CD1c-positive myeloid dendritic cell (primary cell): Measurements from ENCODE around the gene TMEM150B.
A peak's percentile ranks its signal among the peaks of the same experiment; 100 is the strongest.
"Not testable (repeated sequence)": the region's sequence is repeated elsewhere in the genome, so short reads cannot be mapped to it uniquely, and the experiment has no call there.

Experiments
- DNase-seq: peaks from one replicate; pipeline ENCODE4 v3.0.0-alpha.2; 2016; ENCODE audit errors: extremely low spot score

TMEM150B gene

DNA sequence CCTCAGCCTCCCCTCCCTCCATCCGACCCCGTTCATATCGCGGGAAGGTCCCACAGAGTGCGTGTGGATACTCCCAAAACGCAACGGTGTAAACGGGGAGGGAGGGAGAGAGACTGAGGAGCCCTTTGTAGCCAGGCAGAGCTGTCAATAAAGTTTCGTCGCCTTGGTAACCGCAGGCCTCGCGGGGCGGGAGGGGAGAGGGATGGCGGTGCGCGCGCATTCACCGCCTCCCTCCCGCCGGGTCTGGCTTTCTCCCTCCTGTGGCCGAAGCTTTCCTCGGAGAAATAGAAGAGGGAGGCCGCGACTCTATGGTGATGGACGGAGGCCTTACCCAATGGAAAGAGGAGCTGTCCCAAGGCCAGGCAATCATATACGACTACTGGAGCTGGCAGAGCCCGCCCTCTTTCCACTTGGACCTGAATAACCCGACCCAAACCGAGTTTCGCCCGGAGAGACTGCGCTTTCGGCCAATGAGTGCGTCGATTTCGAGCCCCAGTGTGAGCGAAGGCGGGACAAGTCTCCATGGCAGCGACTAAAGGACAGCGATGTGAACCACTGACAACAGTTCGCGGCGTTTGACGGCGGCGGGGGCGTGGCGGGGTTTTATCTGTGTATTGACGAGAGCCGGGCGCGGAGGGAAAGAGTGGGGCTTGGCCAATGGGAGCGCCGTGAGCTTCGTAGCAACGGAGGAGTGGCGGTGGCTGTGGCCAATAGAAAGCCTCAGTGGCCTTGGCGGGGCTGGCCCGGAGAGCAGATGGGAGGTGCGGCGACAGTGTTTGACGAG, 14.2 kb upstream of the TMEM150B start, which contains the start of gene KMT5C:
Gene KMT5C, plus strand, starts transcription at position 772 of the 784 bp plus-strand sequence. CDS start 2,061 bp downstream, outside the sequence.
- DNase-seq = peak; percentile 100

DNA sequence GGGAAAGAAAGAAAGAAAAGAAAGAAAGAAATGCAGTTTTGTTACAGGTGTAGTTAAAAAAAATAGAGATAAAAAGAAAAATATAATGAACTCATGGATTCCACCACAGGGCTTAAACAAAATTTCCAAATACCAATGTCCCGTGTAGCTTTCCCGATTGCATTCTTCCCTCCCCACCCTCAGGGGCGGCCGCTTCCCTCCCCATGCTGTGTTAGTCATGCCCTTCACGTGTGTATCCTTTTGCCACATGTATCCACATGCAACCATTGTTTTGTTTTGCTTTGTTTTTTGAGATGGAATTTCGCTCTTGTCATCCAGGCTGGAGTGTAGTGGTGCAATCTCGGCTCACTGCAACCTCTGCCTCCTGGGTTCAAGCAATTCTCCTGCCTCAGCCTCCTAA, 11.0 kb upstream of the TMEM150B start:
- DNase-seq = no peak

DNA sequence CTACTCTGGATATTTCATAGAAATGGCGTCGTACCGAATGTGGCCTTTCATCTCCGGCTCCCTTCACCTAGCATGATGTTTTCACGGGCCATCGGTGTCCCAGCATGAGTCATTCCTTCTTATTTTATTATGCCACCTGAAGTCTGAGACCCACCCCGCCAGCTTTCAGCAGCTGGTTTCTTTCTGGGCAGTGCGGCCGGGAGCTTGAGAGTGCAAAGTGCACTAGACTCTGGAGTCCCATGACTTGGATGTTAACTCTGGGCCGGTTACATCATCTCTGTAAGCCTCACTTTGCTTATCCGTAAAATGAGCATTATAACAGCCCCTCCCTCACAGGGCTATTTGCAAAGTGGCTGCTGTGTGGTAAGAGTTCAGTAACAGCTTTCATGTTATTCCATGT, 8.7 kb upstream of the TMEM150B start:
- DNase-seq = no peak

DNA sequence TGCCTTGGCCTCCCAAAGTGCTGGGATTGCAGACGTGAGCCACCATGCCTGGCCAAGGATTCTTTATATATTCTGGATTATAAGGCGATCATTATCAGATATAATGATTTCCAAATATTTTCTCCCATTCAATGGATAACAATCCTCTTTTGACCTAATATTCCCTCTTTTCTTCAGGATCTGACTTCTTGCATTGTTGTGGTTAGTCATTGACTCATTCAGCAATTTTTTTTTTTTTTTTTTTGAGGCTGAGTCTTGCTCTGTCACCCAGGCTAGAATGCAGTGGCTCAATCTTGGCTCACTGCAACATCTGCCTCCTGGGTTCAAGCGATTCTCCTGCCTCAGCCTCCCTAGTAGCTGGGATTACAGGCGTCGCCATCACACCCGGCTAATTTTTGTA, 4.7 kb upstream of the TMEM150B start:
- DNase-seq = not testable (repeated sequence)

DNA sequence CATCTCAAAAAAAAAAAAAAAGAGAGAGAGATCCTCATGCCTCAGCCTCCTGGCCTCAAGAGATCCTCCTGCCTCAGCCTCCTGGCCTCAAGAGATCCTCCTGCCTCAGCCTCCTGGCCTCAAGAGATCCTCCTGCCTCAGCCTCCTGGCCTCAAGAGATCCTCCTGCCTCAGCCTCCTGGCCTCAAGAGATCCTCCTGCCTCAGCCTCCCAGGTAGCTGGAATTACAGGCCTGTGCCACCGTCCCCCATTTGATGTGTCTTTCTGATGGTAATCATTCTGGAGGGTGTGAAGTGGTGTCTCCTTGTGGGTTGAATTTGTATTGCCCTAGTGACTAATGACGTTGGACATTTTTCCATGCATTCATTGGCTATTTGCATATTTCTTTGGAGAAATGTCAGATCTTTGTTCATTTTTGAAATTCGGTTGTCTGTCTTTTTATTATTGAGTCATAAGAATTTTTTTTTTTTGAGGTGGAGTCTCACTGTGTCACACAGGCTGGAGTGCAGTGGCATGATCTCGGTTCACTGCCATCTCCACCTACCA, 3.7 kb upstream of the TMEM150B start:
- DNase-seq = peak; percentile 48

DNA sequence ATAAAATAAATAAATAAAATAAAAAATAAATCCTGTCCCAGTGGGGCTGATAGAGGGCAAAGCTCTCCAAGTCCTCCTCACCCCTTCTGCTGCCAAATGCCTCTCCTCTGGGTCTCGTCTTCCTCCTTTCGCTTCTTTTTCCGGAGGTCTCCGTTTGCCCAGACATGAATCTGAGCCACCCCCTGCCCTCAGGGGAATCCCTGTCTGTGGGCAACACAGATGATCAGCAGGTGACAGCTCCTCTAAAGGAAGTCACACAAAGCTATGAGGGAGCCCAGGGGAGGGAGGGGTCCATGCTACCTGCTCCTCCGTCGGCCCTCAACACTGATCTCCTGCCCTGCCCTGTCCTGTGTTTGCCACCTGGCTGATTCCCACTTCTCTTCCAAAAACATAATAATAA, 479 bp downstream of the TMEM150B start:
- peak; percentile 25 for DNase-seq

DNA sequence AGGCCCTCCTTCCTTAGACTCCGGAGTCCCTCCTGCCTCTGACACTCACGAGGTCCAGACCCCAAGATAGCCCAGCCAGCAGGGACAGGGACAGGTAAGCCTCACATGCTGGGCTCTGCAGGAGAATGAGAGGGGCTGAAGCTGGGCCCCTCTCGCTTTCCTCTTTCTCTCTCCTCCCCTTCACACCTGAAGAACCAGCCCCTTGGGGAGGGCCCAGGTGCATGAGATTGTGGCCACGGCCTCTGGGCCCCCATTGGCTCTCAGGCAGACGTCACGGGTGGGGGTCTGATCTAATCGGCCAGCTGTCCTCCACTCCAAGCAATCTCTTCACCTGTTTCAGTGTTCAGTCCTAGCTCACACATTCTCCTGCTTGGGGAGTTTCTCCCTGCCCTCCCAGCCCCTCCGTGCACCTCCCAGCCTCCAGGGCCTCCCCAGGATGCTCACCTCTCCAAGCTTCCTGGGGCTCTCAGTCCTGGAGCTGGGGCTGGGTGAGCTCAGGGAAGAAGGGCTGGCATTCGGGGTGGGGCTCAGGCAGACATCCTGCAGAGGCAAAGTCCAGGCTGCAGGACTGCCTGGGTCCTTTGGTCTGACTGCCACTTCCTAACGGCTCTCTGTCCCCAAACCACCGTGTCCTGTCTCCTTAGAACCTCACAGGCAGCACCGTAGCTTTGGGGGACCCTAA, 2.8 kb downstream of the TMEM150B start:
- DNase-seq = no peak

DNA sequence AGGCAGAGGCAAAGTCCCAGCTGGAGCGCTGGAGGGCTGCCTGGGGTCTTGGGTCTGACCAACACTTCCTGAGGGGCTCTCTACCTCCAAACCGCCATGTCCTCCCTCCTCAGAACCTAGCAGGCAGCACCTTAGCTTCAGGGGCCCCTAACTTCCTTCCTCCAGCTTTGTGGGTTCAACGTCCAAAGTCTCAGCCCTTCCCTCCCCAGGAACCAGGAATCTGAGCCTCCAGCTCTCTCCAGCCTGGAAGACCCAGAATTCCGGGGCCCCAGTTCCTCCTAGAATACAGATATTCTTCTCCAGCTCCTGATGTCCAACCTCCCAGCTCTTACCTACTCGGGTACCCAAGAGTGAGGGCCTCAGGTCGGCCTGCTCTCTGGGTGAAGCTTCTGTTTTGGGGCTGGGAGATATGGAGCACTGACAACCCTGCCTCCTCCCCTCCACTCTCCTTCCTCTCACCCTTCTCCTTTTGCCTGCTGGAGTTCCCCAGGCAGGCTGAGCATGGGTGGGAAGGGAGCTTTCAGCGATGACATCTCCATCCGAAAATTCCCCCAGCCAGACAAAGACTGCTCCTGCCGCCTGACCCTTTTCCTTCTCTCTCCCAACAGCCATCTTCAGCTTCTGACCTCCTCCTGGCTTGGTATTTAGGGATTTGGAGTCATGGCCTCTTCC, 3.5 kb downstream of the TMEM150B start:
- DNase-seq = peak; percentile 37

DNA sequence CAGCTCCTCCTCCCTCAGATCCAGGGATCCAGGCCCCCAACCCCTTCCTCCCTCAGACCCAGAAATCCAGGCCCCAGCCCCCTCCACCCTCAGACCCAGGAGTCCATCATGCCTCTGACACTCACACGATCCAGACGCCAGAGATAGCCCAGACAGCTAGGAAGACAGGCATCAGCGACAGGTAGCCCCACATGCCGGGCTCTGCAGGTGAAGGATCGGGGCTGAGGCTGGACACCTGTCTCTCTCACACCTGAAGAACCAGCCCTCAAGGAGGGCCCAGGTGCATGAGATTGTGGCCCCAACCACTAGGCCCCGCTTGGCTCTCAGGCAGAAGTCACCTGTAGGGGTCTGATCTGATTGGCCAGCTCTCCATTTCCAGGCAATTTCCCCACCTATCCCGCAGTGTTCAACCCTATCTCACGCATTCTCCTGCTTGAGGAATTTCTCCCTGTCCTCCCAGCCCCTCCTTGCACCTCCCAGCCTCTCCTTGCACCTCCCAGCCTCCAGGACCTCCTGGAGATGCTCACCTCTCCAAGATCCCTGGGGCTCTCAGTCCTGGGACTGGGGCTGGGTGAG, 4.2 kb downstream of the TMEM150B start:
- DNase-seq = no peak

DNA sequence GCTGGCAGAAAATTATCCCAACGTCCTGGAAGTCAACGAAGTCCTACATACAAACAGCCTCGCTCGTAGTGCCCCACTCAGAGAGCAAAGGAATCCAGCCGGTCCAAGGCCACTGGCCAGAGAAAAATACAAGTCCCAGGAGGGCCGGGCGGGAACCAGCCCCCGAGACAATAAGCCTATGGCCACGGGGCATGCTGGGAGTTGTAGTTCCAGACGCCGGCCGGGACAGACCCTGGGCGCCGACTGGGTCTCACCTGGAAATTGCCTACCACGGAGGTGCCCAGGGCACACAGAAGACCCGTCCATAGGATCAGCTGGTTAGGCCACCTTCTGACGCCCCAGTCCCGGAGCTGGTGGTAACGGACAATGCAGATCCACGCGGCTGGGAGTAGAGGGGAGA, 5.4 kb downstream of the TMEM150B start:
- no peak for DNase-seq

DNA sequence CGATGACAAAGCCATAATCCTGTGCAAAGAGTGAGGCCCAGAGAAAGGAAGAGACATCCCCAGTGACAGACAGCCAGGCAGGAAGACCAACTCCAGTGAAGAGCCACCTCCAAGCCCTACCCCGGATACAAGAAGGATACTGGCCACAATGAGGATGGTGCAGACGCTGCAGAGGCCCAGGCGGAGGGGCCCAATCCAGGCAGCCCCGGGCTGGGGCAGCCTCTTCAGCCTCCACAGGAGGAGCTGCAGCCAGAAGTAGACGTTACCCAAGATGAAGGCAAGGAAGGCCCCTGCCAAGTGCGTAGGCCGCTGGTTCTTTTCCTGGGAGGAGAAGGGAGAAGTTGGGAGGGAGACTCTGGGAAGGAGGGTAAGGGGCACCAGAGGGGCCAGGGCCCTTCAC, 8.5 kb downstream of the TMEM150B start:
- no peak for DNase-seq

DNA sequence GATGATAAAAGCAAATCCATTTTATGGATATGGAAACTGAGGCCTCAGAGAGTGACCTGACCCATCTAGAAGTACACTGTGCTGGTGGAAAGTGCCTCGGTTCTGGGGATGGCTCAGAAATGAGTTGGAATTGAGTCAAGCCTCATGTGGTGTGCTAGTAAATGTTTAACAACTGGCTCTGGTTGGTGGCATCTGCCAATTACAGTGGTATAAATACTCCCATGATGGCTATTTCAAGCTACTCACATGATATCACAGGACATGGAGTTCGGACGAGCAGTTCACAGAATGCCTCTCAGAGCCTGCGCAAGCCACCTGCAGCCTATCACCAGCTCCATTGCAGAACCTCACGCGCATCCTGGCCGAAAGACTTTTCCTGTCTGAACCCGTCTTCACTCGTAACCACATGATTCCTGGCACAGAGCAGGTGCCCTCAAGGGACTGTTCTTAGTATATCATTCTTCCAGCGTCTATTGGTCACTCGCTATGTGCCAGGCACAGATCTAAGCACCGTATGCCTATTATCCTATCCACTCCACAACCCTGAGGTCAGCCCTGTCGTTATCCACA, 9.1 kb downstream of the TMEM150B start:
- no peak for DNase-seq

DNA sequence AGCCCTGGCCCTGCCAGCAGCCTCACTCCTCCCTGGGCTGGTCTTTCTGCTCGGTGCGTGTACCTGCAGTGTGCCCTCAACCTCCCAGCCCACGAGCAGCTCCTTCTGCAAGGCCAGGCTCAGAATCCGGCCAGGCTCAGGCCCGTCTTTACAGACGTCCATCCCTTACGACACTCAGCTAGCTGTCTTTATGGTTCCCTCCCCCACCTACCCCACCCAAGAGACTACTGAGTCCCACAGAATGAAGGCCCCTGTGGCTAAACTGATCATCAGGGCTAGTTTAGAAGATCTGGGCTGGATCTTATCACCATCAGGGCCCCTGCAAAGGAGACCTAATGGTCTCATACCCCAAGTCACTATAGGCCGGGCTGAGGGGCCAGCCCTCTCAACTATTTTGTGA, 10.7 kb downstream of the TMEM150B start:
- DNase-seq = no peak

DNA sequence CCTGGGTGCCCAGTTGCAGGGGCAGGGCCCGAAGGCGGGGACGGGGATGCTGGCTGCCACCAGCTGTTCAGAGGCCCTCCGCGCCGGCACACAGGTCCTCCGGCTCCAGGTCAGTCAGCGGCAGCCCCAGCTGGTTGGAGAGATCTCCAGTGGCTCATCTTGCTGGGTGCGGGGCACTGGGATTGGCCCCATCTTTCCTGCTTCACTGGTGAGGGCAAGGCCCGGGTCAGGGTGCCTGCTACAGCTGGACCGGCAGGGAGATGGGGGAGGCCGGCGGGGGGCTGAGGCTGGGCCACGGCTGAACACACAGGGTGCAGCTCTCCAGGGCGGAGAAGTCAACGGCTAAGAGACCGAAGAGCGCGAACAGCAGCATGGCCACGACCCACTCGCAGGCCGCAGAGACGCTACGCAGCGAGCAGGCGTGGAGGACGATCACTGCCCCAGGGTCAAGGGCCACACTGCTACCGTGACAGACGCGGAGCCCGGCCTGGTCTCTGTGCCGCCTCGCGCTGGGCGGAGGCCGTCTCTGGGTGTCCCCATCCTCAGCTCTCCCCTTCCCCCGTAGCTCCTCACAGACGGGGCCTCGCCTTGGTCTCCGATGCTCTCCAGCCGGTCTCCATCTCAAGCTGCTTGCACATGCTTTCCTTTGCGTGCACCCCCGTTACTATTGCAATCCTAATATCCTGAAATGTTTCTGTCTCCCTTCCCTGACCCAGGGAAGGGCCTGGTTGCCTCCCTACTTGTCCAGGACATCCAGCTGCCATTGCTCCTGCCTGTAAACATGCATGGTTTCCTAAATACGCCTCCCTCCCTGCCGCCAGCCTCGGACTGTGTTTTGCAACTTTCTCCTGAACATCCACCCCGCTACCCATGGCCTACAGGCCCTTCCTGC, 12.3 kb downstream of the TMEM150B start:
- DNase-seq = no peak

DNA sequence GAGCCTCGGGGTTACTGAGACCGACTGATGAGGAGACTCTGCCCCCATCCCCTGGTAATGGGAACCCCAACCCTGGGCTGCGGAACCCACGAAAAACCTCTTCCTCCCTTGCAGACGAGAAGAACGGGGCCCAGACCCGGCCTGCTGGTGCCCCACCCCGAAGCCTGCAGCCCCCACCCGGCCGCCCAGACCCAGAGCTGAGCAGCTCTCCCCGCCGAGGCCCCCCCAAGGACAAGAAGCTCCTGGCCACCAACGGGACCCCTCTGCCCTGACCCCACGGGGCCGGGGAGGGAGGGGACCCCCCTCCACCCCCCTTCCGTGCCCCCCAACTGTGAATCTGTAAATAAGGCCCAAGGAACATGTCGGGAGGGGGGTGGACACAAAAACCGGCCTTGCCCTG, 13.3 kb downstream of the TMEM150B start:
- no peak for DNase-seq

DNA sequence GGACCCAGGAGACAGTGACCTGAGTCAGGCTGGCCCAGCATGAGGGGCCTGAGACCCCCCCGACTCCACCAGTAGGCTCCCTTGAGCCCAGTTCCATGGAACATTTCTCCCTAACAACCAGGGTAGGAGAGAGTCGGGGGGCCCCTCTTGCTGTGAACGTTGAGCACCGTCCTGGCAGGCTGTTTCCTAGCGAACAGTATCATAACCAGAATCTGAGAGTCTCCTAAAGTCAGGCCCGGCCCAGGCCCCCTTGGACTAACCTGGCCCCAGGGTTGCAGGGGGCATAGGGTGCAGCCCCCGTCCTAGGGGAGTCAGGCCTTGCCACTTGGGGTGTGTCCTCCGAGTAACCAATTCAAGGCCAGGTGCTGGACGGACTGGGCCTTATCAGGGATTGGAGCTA, 13.7 kb downstream of the TMEM150B start:
- DNase-seq = no peak

DNA sequence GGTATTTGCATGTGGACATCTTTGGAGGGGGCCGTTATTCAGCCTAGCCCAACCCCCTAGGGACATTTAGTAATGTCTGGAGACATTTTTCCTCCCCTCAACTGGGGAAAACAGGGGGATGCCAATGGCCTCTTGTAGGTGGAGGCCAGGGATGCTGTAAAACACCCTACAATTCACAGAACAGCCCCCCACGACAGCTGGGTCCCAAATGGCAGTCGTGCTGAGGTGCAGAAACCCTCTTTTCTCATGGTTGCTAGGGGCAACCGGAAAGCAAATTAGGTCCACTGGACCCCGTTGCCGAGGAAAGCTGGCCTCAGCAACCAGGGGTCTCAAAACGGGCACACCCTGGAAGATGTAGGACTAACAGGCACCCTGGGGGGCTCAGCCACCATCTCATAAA, 14.6 kb downstream of the TMEM150B start:
- DNase-seq = no peak

DNA sequence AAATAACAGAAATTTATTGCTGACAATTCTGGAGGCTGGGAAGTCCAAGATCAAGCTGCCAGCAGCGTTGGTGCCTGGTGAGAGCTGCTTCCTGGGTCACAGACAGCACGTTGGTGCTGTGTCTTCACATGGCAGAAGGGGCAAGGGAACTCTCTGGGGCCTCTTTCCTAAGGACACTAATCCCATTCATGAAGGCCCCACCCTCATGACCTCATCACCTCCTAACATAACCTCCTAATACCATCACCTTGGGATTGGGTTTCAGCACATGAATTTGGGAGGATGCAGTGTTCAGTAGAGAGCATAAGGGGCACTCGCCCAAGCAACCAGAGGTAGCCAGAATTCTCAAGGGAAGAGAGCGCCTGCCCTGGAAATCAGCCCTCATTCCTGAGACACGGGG, 15.7 kb downstream of the TMEM150B start:
- DNase-seq = no peak

DNA sequence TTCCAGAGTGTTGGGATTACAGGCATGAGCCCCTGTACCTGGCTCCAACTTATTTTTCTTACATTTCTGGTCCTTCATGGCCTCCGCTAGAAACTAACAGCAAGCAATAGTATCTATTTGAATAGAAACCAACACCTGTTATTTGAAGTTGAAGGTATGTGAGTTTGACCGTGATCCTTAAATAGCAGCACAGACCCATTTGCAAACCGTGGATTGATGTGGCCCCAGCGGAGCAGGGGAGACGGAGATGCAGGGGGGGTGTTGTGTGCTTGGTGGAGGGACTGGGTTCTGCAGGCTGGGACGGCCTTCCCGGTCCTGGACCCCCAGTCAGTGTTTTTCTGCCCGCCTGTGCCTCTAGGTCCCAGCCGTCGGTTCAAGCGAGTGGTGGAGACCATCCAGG, 16.9 kb downstream of the TMEM150B start:
- DNase-seq = no peak

DNA sequence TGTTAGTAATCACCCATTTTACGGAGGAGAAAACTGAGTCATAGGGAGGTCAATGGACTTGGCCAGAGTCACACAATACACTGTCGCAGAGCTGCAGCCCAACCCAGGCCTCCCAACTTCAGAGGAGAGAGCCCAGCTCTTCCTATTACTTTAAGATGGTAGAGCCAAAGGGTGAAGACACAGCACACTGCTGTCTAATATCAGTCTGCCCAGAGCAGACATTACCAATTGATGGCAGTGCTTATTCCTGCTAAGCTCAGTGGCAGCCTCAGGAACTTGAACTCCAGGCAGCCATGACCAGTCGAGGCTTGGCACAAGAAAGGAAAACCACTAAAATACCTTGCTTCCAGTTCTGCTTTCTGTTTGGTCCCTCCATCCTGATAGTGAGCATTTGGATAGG, 18.4 kb downstream of the TMEM150B start:
- DNase-seq = no peak
